Stimulated activated CD8-positive, alpha-beta memory T cell treated with anti-CD3 and anti-CD28 coated beads, Interleukin-2, amount 100 ng/mL, for 48 hours (primary cell): ENCODE data around the gene PDE6D.

Experiments
- DNase-seq, 2 donors: peaks; one replicate each; pipeline ENCODE4 v3.0.0-alpha.2; 2020; ENCODE audit warnings: low read depth in 2 of 2

PDE6D gene

GRCh38 chr2:231682603-231683291 lies 98.3 kb downstream of the PDE6D start:
- DNase-seq = no peak
